Transverse colon (tissue), 4 donors: ENCODE results near the gene WNT16. TPM values are rescaled to one million over a fixed set of nuclear protein-coding genes. Genes with fewer than 3 reads are reported as not detected.

ENCODE experiments used
- DNase-seq: peaks from one replicate; pipeline ENCODE4 v3.0.0-alpha.2; 2019
- H3K27ac ChIP-seq, 4 donors: fragments of 200-600 bp; sonication (generic); 2 replicates each; pipeline ENCODE4 v1.5.1; 2016 to 2018; ENCODE audit warnings: inconsistent platforms in 4 of 4
- H3K27me3 ChIP-seq: fragments of 200-600 bp; sonication (generic); 2 replicates; pipeline ENCODE4 v1.5.1; 2017; ENCODE audit warnings: inconsistent platforms
- H3K36me3 ChIP-seq, 4 donors: fragments of 200-600 bp; sonication (generic); 2 replicates each; pipeline ENCODE4 v1.5.1; 2017 to 2019; ENCODE audit warnings: inconsistent platforms in 4 of 4
- H3K4me1 ChIP-seq, 4 donors: fragments of 200-600 bp; sonication (generic); 2 replicates each; pipeline ENCODE4 v1.5.1; 2017 to 2020; ENCODE audit warnings: inconsistent platforms in 4 of 4
- H3K4me3 ChIP-seq, 4 donors: fragments of 200-600 bp; sonication (generic); 1 replicate in 1 of 4; 2 replicates in 3 of 4; pipeline versions ENCODE4 v1.5.1 to v1.6.1; 2017 to 2019; ENCODE audit warnings: inconsistent platforms in 4 of 4
- H3K9me3 ChIP-seq, 2 donors: fragments of 200-600 bp; sonication (generic); 2 replicates each; pipeline ENCODE4 v1.5.1; 2017 to 2019; ENCODE audit warnings: inconsistent platforms in 2 of 2
- EP300 ChIP-seq: sonication (generic); formaldehyde crosslinking; IDR thresholded peaks from one replicate; pipeline ENCODE4 v1.6.1; 2017; ENCODE audit warnings: antibody characterized with exemption, low read depth
- POLR2A ChIP-seq: fragments of 450-650 bp; IDR thresholded peaks from one replicate; pipeline ENCODE4 v1.6.1; 2016; ENCODE audit warnings: antibody characterized with exemption, mild to moderate bottlenecking, moderate library complexity
- POLR2AphosphoS5 ChIP-seq, 3 donors: sonication (generic); formaldehyde crosslinking; IDR thresholded peaks; one replicate each; pipeline ENCODE4 v1.6.1; 2016; ENCODE audit warnings: antibody characterized with exemption in 3 of 3
- WGBS, 2 donors: methylation state at CpG; one replicate each; pipeline ENCODE4 v1.1.5; 2018; ENCODE audit warnings: low coverage in 1 of 2; 5-methylcytosine and 5-hydroxymethylcytosine counted together
- in situ Hi-C, 4 donors: fragments of 200-750 bp; cut with MboI; loops; one replicate each; pipeline versions ENCODE4 v1.15.0 to v1.15.1; 2017; ENCODE audit warnings: low sequenced_read_pairs in 3 of 4, low pct_ligation_motif_present in 1 of 4, low pct_unique_long_range_greater_than_20kb in 1 of 4
- intact Hi-C: fragments of 100-400 bp; cut with DNase I; formaldehyde crosslinking; loops from one replicate; pipeline ENCODE4 v1.15.1; 2023; ENCODE audit warnings: low total_unique reads
- total RNA-seq, 4 donors: library from RNA; depleted of rRNA; stranded (reverse); fragments of >200 nt; gene quantifications; one replicate each; pipeline ENCODE4 v1.1.0, GENCODE V29; 2016
- TF ChIP-seq, protein P1 (sequence below), 5 experiments: fragments of 200-600 bp in 3 of 5; fragments of 450-650 bp in 2 of 5; sonication (generic) in 3 of 5; IDR thresholded peaks; 1 replicate in 2 of 5; 2 replicates in 3 of 5; pipeline ENCODE4 v1.5.1; 2016 to 2017; ENCODE audit warnings: antibody characterized with exemption in 5 of 5, inconsistent platforms in 3 of 5, mild to moderate bottlenecking in 2 of 5, moderate library complexity in 1 of 5

Gene WNT16
- total RNA-seq, 4 donors from 2014 or later = 0.32 TPM; not detected in 3

DNA sequence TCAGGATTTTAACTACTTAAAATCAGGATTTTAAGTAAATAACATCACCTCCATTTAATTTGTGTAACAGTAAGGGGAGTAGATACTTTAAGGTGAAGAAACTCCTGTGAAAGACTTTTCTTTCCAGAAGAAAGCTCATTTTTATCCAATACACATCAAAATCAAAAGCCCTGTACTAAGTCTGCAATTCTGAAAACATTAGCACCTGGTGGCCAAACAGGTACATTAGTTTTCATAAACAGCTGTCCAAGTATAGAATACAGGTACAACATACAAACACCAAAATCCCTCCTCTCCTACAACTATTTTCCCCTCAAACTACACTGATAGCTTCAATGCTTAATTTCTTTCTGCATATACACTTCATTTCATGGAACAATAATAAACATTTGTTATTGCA, 44.4 kb downstream of the WNT16 start:
- TF ChIP-seq POLR2A = no peak
- TF ChIP-seq, protein P1, sequence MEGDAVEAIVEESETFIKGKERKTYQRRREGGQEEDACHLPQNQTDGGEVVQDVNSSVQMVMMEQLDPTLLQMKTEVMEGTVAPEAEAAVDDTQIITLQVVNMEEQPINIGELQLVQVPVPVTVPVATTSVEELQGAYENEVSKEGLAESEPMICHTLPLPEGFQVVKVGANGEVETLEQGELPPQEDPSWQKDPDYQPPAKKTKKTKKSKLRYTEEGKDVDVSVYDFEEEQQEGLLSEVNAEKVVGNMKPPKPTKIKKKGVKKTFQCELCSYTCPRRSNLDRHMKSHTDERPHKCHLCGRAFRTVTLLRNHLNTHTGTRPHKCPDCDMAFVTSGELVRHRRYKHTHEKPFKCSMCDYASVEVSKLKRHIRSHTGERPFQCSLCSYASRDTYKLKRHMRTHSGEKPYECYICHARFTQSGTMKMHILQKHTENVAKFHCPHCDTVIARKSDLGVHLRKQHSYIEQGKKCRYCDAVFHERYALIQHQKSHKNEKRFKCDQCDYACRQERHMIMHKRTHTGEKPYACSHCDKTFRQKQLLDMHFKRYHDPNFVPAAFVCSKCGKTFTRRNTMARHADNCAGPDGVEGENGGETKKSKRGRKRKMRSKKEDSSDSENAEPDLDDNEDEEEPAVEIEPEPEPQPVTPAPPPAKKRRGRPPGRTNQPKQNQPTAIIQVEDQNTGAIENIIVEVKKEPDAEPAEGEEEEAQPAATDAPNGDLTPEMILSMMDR (IDR thresholded peaks at IDR 0.05) = peak in 3 of 5 experiments; percentile 9 to 14 (median 12)
- DNase-seq = no peak
- Histone ChIP-seq H3K27me3 (no peaks in the 10 kb centered on the region), H3K27ac (peak overlapping the region in 1 of 4 donors; percentile 38), H3K4me1 (peaks cover 0 to 18% (median 5%) of the 10 kb centered on the region in 4 donors), H3K36me3 (no peaks in the 10 kb centered on the region), H3K9me3 (no peaks in the 10 kb centered on the region), H3K4me3 (no peak overlapping the region)
- in situ Hi-C loops = loop anchor here (10.0 to 25.0 kb wide), 2 partner anchors 172 to 614 kb away; no protein-coding TSS in a partner anchor
- intact Hi-C loops = no loop called here

DNA sequence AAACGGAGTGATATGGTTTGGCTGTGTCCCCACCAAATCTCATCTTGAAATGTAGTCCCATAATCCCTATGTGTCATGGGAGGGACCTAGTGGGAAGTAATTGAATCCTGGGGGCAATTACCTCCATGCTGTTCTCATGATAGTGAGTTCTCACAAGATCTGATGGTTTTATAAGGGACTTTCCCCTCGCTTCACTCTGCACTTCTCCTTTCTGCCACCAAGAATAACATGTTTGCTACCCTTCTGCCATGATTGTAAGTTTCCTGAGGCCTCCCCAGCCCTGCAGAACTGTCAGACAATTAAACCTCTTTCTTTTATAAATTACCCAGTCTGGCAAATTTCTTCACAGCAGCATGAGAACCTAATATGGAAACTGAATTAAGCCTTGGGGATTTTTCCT, 48.2 kb downstream of the WNT16 start:
- Histone ChIP-seq H3K27ac (no peak overlapping the region), H3K4me3 (no peak overlapping the region), H3K27me3 (no peaks in the 10 kb centered on the region), H3K36me3 (no peaks in the 10 kb centered on the region), H3K4me1 (peaks cover 0 to 5% (median 0%) of the 10 kb centered on the region in 4 donors), H3K9me3 (no peaks in the 10 kb centered on the region)
- intact Hi-C loops (no loop called here), in situ Hi-C loops (loop anchor here in 1 of 4 donors (10.0 kb wide), 1 partner anchor 168 kb away; no protein-coding TSS in a partner anchor)
- no peak for DNase-seq
- TF ChIP-seq, protein P1 (IDR thresholded peaks at IDR 0.05) = no peak
- no peak for TF ChIP-seq POLR2A
- WGBS, 2 donors = 60 to 91% methylated on average over 1 to 2 of the region's 2 CpGs

DNA sequence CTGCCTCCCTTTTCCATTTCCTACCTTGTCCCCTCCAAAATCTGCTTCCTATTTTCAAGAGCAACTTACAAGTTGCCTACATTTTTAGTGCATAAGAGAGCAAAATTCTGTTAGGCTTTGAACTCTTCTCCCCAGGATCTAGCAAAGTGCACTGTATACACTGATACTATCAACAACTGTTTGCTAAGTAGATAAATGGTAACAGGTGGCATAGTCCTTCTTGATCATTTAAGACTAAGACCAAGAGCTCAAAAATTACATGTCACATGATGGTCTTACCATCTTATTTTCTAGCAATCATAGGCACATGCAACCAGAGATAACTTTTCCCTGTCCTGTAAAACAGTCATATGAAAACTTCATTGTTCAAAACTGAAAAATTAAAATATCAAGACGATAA, 51.1 kb downstream of the WNT16 start:
- DNase-seq = no peak
- H3K4me3 ChIP-seq = no peak overlapping the region
- H3K9me3 ChIP-seq = no peaks in the 10 kb centered on the region
- 67 to 82% methylated on average over 1 of the region's 1 CpG for WGBS, 2 donors
- intact Hi-C loops = no loop called here
- no peaks in the 10 kb centered on the region for H3K27me3 ChIP-seq
- H3K27ac ChIP-seq = no peak overlapping the region
- TF ChIP-seq POLR2A = no peak
- in situ Hi-C loops = loop anchor here in 1 of 4 donors (10.0 kb wide), 1 partner anchor 165 kb away; no protein-coding TSS in a partner anchor
- no peaks in the 10 kb centered on the region for H3K36me3 ChIP-seq
- peaks cover 9 to 25% (median 18%) of the 10 kb centered on the region in 4 donors for H3K4me1 ChIP-seq

DNA sequence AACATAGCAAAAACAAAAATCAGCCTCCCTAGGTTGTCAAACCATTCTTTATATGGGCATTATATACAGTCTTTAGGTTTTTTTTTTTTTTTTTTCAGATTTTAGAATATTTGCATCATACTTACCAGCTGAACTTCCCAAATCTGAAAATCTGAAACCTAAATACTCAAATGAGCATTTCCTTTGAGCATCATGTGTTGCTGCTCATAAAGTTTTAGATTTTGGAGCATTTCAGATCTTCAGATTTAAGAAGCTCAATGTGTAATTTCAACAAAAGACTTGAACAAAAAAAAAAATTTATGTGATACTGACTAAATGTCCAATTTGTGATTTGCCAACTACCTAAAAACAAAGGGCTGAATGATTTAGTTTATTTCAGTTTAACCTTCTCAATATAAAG, 53.7 kb downstream of the WNT16 start:
- peaks cover 15 to 40% (median 31%) of the 10 kb centered on the region in 4 donors for H3K4me1 ChIP-seq
- H3K4me3 ChIP-seq = no peak overlapping the region
- TF ChIP-seq, protein P1 (IDR thresholded peaks at IDR 0.05) = no peak
- TF ChIP-seq POLR2A (no peak), POLR2AphosphoS5 (IDR thresholded peaks at IDR 0.05) (no peak), EP300 (no peak)
- intact Hi-C loops (no loop called here), in situ Hi-C loops (no loop called here)
- DNase-seq = no peak
- H3K27me3 ChIP-seq = no peaks in the 10 kb centered on the region
- H3K36me3 ChIP-seq = no peaks in the 10 kb centered on the region
- no peaks in the 10 kb centered on the region for H3K9me3 ChIP-seq
- no peak overlapping the region for H3K27ac ChIP-seq

DNA sequence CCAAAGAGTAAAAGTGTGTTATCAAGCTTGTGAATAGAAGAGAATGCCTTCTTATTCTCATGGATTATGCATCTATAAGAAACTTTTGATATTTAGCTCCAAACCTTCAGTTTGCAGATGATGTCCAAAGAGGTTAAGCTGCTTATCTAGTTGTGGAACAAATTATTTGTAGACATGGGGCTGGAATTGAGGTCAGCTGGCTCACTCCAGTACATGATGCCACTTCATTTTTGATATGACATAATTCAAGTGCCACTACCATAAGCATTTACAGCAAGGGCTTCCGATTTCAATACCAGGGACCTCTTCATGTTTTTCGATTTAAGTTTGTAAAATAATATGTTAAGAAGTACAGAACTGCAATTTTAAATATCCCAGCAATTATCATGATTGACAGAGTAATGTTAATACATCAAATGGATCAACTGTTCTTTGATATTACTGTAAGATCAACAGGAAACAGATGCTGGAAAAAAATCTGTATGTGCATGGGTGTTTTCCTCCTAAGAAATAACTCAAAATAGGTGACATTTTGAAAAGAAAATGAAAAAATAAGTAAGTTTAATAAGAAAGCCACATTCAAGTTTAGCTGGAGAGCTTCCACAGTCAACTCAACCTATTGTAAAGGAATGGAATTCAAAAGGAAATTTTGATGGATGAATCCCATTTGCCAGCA, 54.6 kb downstream of the WNT16 start:
- Histone ChIP-seq H3K9me3 (no peaks in the 10 kb centered on the region), H3K4me3 (no peak overlapping the region), H3K27ac (no peak overlapping the region), H3K27me3 (no peaks in the 10 kb centered on the region), H3K4me1 (peaks cover 15 to 43% (median 31%) of the 10 kb centered on the region in 4 donors), H3K36me3 (no peaks in the 10 kb centered on the region)
- intact Hi-C loops = no loop called here
- no peak for TF ChIP-seq POLR2AphosphoS5 (IDR thresholded peaks at IDR 0.05)
- TF ChIP-seq, protein P1 (IDR thresholded peaks at IDR 0.05) = no peak
- no peak for TF ChIP-seq EP300
- TF ChIP-seq POLR2A = no peak
- in situ Hi-C loops = no loop called here
- DNase-seq = no peak
- WGBS, 2 donors = 78% methylated on average over 2 of the region's 2 CpGs
